PC-3 (cell line): ENCODE results near the gene SLC25A2. TPM values are rescaled to one million over a fixed set of nuclear protein-coding genes. Genes with fewer than 3 reads are reported as not detected.
"Not testable (repeated sequence)": the region's sequence is repeated elsewhere in the genome, so short reads cannot be mapped to it uniquely, and the experiment has no call there.

ENCODE experiments used
- ATAC-seq: fragments of 200-7000 bp; cut with Tn5 transposase; 2 replicates; pipeline ENCODE4 v1.9.1; 2020; ENCODE audit warnings: mild to moderate bottlenecking, moderate library complexity
- Bru-seq: library from RNA; stranded (reverse); fragments of 400-500 nt; gene quantifications from one replicate; lab custom pipeline; 2021; lab: Mats Ljungman, UMichigan
- BruChase-seq, 2 experiments: library from RNA; stranded (reverse); fragments of 400-500 nt; gene quantifications; one replicate each; lab custom pipeline; 2021; lab: Mats Ljungman, UMichigan
- BruUV-seq: library from RNA; stranded (reverse); fragments of 400-500 nt; replicated peaks from 2 replicates; lab custom pipeline; 2021; lab: Mats Ljungman, UMichigan
- CTCF ChIA-PET: fragments of 300-600 bp; sonication (Branson Sonifier 250); formaldehyde crosslinking; loops from one replicate; lab custom pipeline; 2022; ENCODE audit warnings: antibody characterized with exemption; lab: Charles Lee
- POLR2A ChIA-PET: fragments of 300-600 bp; sonication (Branson Sonifier 250); formaldehyde crosslinking; loops from one replicate; lab custom pipeline; 2022; ENCODE audit warnings: antibody characterized with exemption; ENCODE audit not compliant: unreplicated experiment; lab: Charles Lee
- DNase-seq: peaks from one replicate; pipeline ENCODE4 v3.0.0-alpha.2; 2015
- H2AFZ ChIP-seq: fragments of 300-600 bp; sonication (generic); 2 replicates; pipeline ENCODE4 v1.6.0; 2016; ENCODE audit warnings: antibody characterized with exemption, low read length
- H3F3A ChIP-seq: fragments of 300-600 bp; sonication (generic); one replicate; pipeline ENCODE4 v1.6.0; 2017; ENCODE audit warnings: antibody characterized with exemption, low read length, control low read depth, mild to moderate bottlenecking; ENCODE audit not compliant: unreplicated experiment
- H3K27ac ChIP-seq: fragments of 300-600 bp; sonication (generic); 2 replicates; pipeline ENCODE4 v1.5.1; 2016; ENCODE audit warnings: mild to moderate bottlenecking, low read length
- H3K27me3 ChIP-seq: fragments of 300-600 bp; sonication (generic); 2 replicates; pipeline ENCODE4 v1.6.1; 2016; ENCODE audit warnings: low read length, mixed read lengths
- H3K36me3 ChIP-seq: fragments of 300-600 bp; sonication (generic); 2 replicates; pipeline ENCODE4 v1.6.1; 2016; ENCODE audit warnings: low read depth, mixed run types, low read length, mixed read lengths
- H3K4me1 ChIP-seq: fragments of 300-600 bp; sonication (generic); 2 replicates; pipeline ENCODE4 v1.5.1; 2016; ENCODE audit warnings: low read length; ENCODE audit not compliant: insufficient read depth
- H3K4me2 ChIP-seq: fragments of 300-600 bp; sonication (generic); 2 replicates; pipeline ENCODE4 v1.6.0; 2016; ENCODE audit warnings: low read length
- H3K4me3 ChIP-seq: fragments of 300-600 bp; sonication (generic); 2 replicates; pipeline ENCODE4 v1.5.1; 2016; ENCODE audit warnings: mild to moderate bottlenecking, low read length, mixed read lengths
- H3K79me2 ChIP-seq: fragments of 300-600 bp; sonication (generic); 2 replicates; pipeline ENCODE4 v1.6.1; 2017; ENCODE audit warnings: low read length, mixed read lengths
- H3K9ac ChIP-seq: fragments of 300-600 bp; sonication (generic); 2 replicates; pipeline ENCODE4 v1.6.0; 2016; ENCODE audit warnings: mild to moderate bottlenecking, low read length
- H3K9me2 ChIP-seq: fragments of 300-600 bp; sonication (generic); replicated peaks from 2 replicates; pipeline ENCODE4 v1.6.1; 2016; ENCODE audit warnings: mixed run types, low read length, mixed read lengths
- H3K9me3 ChIP-seq: fragments of 300-600 bp; sonication (generic); 2 replicates; pipeline ENCODE4 v1.6.1; 2016; ENCODE audit warnings: low read length, mixed read lengths
- H4K20me1 ChIP-seq: fragments of 300-600 bp; sonication (generic); 2 replicates; pipeline ENCODE4 v1.6.1; 2016; ENCODE audit warnings: low read length, mixed read lengths
- EZH2 ChIP-seq: fragments of 300-600 bp; sonication (generic); IDR thresholded peaks from one replicate; pipeline ENCODE4 v1.6.1; 2017; ENCODE audit warnings: antibody characterized with exemption, mild to moderate bottlenecking, low read length; ENCODE audit not compliant: unreplicated experiment
- EZH2phosphoT487 ChIP-seq: fragments of 300-600 bp; sonication (generic); IDR thresholded peaks from 2 replicates; pipeline ENCODE4 v1.6.1; 2018; ENCODE audit warnings: mild to moderate bottlenecking, antibody characterized with exemption, low read length, borderline replicate concordance
- intact Hi-C: fragments of 100-400 bp; cut with micrococcal nuclease; formaldehyde crosslinking; loops from 2 replicates; pipeline ENCODE4 v1.9.0; 2023
- long read RNA-seq: library from polyadenylated mRNA; unstranded; transcript quantifications from one replicate; pipeline ENCODE4 v2.0.0, GENCODE V29; 2021; ENCODE audit not compliant: unreplicated experiment
- total RNA-seq: library from RNA; depleted of rRNA; stranded (reverse); fragments of >200 nt; gene quantifications from 2 replicates; pipeline ENCODE4 v1.2.3, GENCODE V29; 2014; rRNA removed
- TF ChIP-seq, protein P1 (sequence below): fragments of 300-600 bp; sonication (generic); conservative IDR thresholded peaks from 2 replicates; pipeline ENCODE4 v1.5.1; 2017; ENCODE audit warnings: antibody characterized with exemption, low read depth, mild to moderate bottlenecking, low read length

SLC25A2 gene
- 0.18 and 0.40 TPM in 2 replicates for total RNA-seq
- Bru-seq, nascent RNA, result percentile 71 among the genes with signal in this experiment
- percentile 51 among the genes with signal in this experiment for BruChase-seq, experiment 1, labeled RNA remaining after a 6-hour chase
- percentile 57 among the genes with signal in this experiment for BruChase-seq, experiment 2, labeled RNA remaining after a 2-hour chase
- long read RNA-seq, result 0 reads

DNA sequence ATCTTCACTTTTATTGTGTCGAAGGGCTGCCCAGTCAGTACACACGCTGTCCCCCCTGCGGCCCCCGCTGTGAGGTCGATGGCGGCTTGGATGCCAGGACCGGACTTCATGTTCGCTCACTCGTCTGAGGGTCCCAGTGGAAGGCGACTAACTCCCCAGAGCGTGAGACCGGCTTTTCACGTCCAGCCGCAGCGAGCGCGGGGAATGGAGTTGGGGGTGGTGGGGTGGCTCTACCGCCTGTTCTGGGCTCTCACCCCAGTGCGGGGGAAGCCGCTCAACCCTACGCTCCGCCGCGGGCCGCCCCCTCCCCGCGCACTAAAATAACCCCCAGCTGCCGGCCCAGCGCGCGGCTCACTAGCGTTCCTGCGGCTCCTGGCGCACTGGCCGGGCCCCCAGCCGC, at the start of gene SLC25A2:
Gene SLC25A2, minus strand, starts transcription at position 294 of the 400 bp plus-strand sequence. Its CDS starts 184 bp downstream, at position 110.
- Histone ChIP-seq H3K4me1 (no peaks in the 10 kb centered on the region), H2AFZ (no peak within 1 kb of the TSS), H3K4me2 (no peak within 1 kb of the TSS), H4K20me1 (no peaks in the 10 kb centered on the region), H3K9me3 (no peaks in the 10 kb centered on the region), H3K9ac (no peak within 1 kb of the TSS), H3K36me3 (no peaks in the 10 kb centered on the region), H3F3A (no peaks in the 10 kb centered on the region), H3K4me3 (no peak within 1 kb of the TSS), H3K79me2 (no peaks in the 10 kb centered on the region), H3K27me3 (no peaks in the 10 kb centered on the region), H3K9me2 (no peaks in the 10 kb centered on the region), H3K27ac (no peak within 1 kb of the TSS)
- no peak for DNase-seq
- ChIA-PET POLR2A (no interaction called here), CTCF (no interaction called here)
- no peak for ATAC-seq
- intact Hi-C loops, result no loop called here
- TF ChIP-seq EZH2phosphoT487 (no peak), EZH2 (no peak)
- TF ChIP-seq, protein P1, sequence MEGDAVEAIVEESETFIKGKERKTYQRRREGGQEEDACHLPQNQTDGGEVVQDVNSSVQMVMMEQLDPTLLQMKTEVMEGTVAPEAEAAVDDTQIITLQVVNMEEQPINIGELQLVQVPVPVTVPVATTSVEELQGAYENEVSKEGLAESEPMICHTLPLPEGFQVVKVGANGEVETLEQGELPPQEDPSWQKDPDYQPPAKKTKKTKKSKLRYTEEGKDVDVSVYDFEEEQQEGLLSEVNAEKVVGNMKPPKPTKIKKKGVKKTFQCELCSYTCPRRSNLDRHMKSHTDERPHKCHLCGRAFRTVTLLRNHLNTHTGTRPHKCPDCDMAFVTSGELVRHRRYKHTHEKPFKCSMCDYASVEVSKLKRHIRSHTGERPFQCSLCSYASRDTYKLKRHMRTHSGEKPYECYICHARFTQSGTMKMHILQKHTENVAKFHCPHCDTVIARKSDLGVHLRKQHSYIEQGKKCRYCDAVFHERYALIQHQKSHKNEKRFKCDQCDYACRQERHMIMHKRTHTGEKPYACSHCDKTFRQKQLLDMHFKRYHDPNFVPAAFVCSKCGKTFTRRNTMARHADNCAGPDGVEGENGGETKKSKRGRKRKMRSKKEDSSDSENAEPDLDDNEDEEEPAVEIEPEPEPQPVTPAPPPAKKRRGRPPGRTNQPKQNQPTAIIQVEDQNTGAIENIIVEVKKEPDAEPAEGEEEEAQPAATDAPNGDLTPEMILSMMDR, result no peak
- BruUV-seq, result no TSS peak

DNA sequence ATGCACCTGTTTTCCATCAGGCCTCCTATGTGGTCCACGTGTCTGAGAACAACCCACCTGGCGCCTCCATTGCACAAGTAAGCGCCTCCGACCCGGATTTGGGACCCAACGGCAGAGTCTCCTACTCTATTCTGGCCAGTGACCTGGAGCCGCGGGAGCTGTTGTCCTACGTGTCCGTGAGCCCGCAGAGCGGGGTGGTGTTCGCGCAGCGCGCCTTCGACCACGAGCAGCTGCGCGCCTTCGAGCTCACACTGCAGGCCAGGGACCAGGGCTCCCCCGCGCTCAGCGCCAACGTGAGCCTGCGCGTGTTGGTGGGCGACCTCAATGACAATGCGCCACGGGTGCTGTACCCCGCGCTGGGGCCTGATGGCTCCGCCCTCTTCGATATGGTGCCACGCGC, 47.7 kb upstream of the SLC25A2 start:
- Histone ChIP-seq H3K9me3 (no peaks in the 10 kb centered on the region), H3K9ac (no peak overlapping the region), H3K79me2 (no peaks in the 10 kb centered on the region), H3K36me3 (no peaks in the 10 kb centered on the region), H3K4me1 (no peaks in the 10 kb centered on the region), H2AFZ (no peak overlapping the region), H4K20me1 (no peaks in the 10 kb centered on the region), H3K27me3 (no peaks in the 10 kb centered on the region), H3K4me3 (no peak overlapping the region), H3K27ac (no peak overlapping the region), H3F3A (no peaks in the 10 kb centered on the region), H3K9me2 (no peaks in the 10 kb centered on the region), H3K4me2 (no peak overlapping the region)
- no TSS peak for BruUV-seq
- ATAC-seq (no peak), DNase-seq (no peak)
- POLR2A ChIA-PET, result no interaction called here
- TF ChIP-seq, protein P1, result no peak
- TF ChIP-seq EZH2phosphoT487 (no peak), EZH2 (no peak)
- intact Hi-C loops, result no loop called here
- CTCF ChIA-PET, result no interaction called here

DNA sequence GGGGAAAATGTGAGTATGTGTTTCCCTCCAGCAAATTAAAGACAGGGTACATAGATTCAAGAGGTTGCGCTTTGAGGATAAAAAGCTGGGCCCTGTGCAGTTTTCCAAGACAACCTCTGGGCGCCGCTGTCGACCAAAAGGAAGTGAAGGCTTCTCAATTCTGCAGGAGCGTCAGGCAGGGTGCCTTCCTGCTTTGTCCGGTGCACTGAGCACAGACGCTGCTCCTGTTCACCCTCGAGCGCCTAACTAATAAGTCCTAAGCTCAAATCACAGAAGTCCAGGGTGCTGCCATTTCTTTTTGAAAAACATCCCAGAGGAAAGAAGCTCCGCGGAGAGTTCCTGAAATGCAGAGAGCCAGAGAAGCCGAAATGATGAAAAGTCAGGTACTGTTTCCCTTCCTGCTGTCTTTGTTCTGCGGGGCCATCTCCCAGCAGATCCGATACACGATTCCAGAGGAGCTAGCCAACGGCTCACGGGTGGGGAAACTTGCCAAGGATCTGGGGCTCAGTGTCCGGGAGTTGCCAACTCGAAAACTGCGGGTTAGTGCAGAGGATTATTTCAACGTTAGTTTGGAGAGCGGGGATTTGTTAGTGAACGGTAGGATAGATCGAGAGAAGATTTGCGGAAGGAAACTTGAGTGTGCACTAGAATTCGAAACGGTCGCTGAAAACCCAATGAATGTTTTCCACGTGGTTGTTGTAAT, 46.2 kb upstream of the SLC25A2 start, which contains the start of gene PCDHGB1:
Gene PCDHGB1, plus strand, starts transcription at position 183 of the 703 bp plus-strand sequence. Its CDS starts 162 bp downstream, at position 345.
- intact Hi-C loops, result no loop called here

DNA sequence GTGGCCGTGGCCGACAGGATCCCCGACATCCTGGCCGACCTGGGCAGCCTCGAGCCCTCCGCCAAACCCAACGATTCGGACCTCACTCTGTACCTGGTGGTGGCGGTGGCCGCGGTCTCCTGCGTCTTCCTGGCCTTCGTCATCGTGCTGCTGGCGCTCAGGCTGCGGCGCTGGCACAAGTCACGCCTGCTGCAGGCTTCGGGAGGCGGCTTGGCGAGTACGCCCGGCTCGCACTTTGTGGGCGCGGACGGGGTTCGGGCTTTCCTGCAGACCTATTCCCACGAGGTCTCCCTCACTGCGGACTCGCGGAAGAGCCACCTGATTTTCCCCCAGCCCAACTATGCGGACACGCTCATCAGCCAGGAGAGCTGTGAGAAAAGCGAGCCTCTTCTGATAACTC, 42.2 kb upstream of the SLC25A2 start:
- H3K27ac ChIP-seq, ATAC-seq, H3K36me3 ChIP-seq, H3K79me2 ChIP-seq, BruUV-seq, H2AFZ ChIP-seq, H3K4me2 ChIP-seq, intact Hi-C loops, H3K9me3 ChIP-seq, H3K9ac ChIP-seq, H3F3A ChIP-seq, H4K20me1 ChIP-seq, H3K4me3 ChIP-seq, H3K27me3 ChIP-seq, H3K9me2 ChIP-seq, CTCF ChIA-PET, DNase-seq, H3K4me1 ChIP-seq: not testable (repeated sequence)
- POLR2A ChIA-PET, result interaction anchor here (0.6 kb wide), 1 partner anchor 245 kb away, joined by 4 read pairs; no protein-coding TSS in a partner anchor

More for the DNA sequence above, 46.2 kb upstream of the SLC25A2 start, which contains the start of gene PCDHGB1:
- Histone ChIP-seq H3K9ac (no peak within 1 kb of the TSS), H3K36me3 (no peaks in the 10 kb centered on the region), H3K4me3 (no peak within 1 kb of the TSS), H3K9me3 (no peaks in the 10 kb centered on the region), H3K4me1 (no peaks in the 10 kb centered on the region), H3K4me2 (no peak within 1 kb of the TSS), H3K79me2 (no peaks in the 10 kb centered on the region), H3F3A (no peaks in the 10 kb centered on the region), H2AFZ (no peak within 1 kb of the TSS), H3K27ac (no peak within 1 kb of the TSS), H4K20me1 (no peaks in the 10 kb centered on the region), H3K9me2 (no peaks in the 10 kb centered on the region), H3K27me3 (no peaks in the 10 kb centered on the region)
- ATAC-seq, result no peak
- CTCF ChIA-PET, result no interaction called here
- no peak for DNase-seq
- no TSS peak for BruUV-seq
- TF ChIP-seq EZH2phosphoT487 (no peak), EZH2 (no peak)
- TF ChIP-seq, protein P1, result no peak
- POLR2A ChIA-PET, result no interaction called here
